NOMO-1 treated with dmso at 0.1 percent for 144 hours (cell line): Measurements from ENCODE around the gene HRH4.
A peak's percentile ranks its signal among the peaks of the same experiment; 100 is the strongest.

Experiments used
- DNase-seq: peaks from one replicate; lab custom pipeline; 2025; ENCODE audit not compliant: unreplicated experiment; lab: John Stamatoyannopoulos, UW

Gene HRH4

GRCh38 chr18:24465486-24465885 is 5.0 kb downstream of the HRH4 start:
- peak; percentile 75 for DNase-seq

GRCh38 chr18:24466771-24467170 is 6.3 kb downstream of the HRH4 start:
- no peak for DNase-seq

GRCh38 chr18:24470022-24470618 is 9.7 kb downstream of the HRH4 start:
- DNase-seq: no peak

GRCh38 chr18:24470805-24471204 is 10.4 kb downstream of the HRH4 start:
- no peak for DNase-seq

- DNase-seq: no peak
Observed at GRCh38 chr18:24472591-24472990, 12.2 kb downstream of the HRH4 start.

- no peak for DNase-seq
Observed at GRCh38 chr18:24474406-24474805, 14.0 kb downstream of the HRH4 start.

- DNase-seq: no peak
Observed at GRCh38 chr18:24475926-24476589, 15.6 kb downstream of the HRH4 start.

GRCh38 chr18:24479371-24479770 is 18.9 kb downstream of the HRH4 start:
- DNase-seq: no peak

- no peak for DNase-seq
Observed at GRCh38 chr18:24482821-24483220, 22.4 kb downstream of the HRH4 start.

GRCh38 chr18:24485681-24486080 is 25.2 kb downstream of the HRH4 start:
- DNase-seq: no peak

GRCh38 chr18:24486684-24487083 is 26.2 kb downstream of the HRH4 start:
- no peak for DNase-seq

GRCh38 chr18:24488824-24489493 is 28.5 kb downstream of the HRH4 start:
- DNase-seq: peak; percentile 59

GRCh38 chr18:24490539-24490938 is 30.1 kb downstream of the HRH4 start:
- no peak for DNase-seq

GRCh38 chr18:24491927-24492834 is 31.7 kb downstream of the HRH4 start:
- DNase-seq: no peak

GRCh38 chr18:24494586-24494985 is 34.1 kb downstream of the HRH4 start:
- DNase-seq: no peak

- DNase-seq: no peak
Observed at GRCh38 chr18:24497031-24497754, 36.8 kb downstream of the HRH4 start.

GRCh38 chr18:24499814-24500213 is 39.4 kb downstream of the HRH4 start:
- DNase-seq: no peak

- DNase-seq: no peak
Observed at GRCh38 chr18:24500217-24500616, 39.8 kb downstream of the HRH4 start.

GRCh38 chr18:24500766-24501165 is 40.3 kb downstream of the HRH4 start:
- DNase-seq: no peak

GRCh38 chr18:24502667-24503523 is 42.5 kb downstream of the HRH4 start:
- DNase-seq: no peak
